ENCODE measurements around the gene GPR176.

GPR176 gene

DNA sequence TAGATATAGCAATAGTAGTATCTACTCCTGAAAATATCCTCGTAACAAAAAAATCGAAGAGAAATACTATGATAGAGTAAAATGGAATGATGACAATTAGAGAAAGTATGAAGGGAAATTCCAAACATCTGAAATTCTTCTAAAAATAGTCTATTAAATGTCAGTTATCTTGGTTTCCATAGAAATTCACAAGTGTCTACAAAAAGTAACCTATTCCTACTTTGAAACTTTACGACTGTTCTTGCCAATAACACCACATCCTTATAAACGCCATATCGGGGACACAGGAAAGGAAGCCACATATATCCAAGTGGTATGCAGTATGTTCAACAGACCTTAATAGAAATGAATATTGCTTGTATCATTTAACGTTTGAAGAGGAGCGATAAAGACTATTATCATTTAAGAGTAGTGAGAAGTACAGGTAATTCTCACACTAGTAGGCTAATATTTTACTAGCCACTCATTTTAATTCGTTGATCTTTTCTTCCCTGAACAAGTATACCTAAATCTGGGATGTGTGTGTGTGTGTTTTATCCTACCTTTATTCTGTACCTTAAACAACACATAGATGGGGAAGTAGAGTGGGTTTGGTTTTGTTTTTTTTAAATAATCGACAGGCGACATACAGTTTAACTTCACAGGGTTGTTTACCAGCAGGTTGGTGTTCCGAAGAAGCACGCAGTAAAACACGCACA is 1.2 kb downstream of the GPR176 start:
- TF ChIP-seq, protein P1, sequence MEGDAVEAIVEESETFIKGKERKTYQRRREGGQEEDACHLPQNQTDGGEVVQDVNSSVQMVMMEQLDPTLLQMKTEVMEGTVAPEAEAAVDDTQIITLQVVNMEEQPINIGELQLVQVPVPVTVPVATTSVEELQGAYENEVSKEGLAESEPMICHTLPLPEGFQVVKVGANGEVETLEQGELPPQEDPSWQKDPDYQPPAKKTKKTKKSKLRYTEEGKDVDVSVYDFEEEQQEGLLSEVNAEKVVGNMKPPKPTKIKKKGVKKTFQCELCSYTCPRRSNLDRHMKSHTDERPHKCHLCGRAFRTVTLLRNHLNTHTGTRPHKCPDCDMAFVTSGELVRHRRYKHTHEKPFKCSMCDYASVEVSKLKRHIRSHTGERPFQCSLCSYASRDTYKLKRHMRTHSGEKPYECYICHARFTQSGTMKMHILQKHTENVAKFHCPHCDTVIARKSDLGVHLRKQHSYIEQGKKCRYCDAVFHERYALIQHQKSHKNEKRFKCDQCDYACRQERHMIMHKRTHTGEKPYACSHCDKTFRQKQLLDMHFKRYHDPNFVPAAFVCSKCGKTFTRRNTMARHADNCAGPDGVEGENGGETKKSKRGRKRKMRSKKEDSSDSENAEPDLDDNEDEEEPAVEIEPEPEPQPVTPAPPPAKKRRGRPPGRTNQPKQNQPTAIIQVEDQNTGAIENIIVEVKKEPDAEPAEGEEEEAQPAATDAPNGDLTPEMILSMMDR (IDR thresholded peaks at IDR 0.05; ENCODE audit: insufficient read depth, low read depth, low read length, missing control alignments) = no peak

DNA sequence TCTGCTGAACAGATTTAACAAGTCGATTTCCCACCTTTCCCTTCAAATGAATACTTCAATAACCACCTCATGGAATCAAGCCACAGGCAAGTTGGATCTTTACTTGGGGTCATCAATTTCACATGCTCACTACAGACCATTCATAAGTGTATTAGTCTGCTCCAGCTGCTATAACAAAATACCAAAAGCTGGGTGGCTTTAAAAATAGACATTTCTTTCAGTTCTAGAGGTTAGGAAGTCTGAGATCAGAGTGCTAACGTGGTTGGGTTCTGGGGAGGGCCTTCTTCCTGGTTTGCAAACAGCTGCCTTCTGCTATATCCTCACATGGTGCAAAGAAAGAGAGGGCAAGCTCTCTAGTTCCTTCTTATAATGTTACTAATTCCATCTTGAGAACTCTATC is 5.1 kb downstream of the GPR176 start:
- DNase-seq (ENCODE audit: low read depth) = no peak

More for the DNA sequence above, 1.2 kb downstream of the GPR176 start:
- DNase-seq (ENCODE audit: low read depth) = no peak
- no peak overlapping the region for H3K4me3 ChIP-seq (ENCODE audit: low read depth, low read length)

DNA sequence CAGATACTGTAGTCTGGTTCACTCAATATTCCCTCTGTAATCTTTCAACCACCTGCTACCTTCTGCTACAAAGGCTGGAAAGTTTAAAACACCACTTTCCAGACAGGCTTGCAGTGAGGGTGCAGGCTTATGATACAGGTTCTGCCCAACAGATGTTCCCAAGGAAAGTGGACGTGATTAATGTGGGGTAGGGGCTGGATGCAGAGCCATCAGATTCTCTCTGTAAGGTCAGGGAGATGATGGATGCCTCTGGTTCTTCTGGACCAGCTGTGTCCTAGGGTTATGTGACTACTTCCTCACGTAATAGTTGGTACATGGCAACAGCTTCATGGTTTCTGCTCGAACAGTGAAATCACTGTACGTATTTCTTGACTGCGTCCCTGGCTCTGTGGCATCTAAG is 11.1 kb downstream of the GPR176 start:
- TF ChIP-seq, protein P1 (IDR thresholded peaks at IDR 0.05; ENCODE audit: insufficient read depth, low read depth, low read length, missing control alignments) = no peak
- H3K4me3 ChIP-seq (ENCODE audit: low read depth, low read length) = no peak overlapping the region
- DNase-seq (ENCODE audit: low read depth) = no peak

More for the DNA sequence above, 5.1 kb downstream of the GPR176 start:
- TF ChIP-seq, protein P1 (IDR thresholded peaks at IDR 0.05; ENCODE audit: insufficient read depth, low read depth, low read length, missing control alignments) = no peak
- H3K4me3 ChIP-seq (ENCODE audit: low read depth, low read length) = no peak overlapping the region

DNA sequence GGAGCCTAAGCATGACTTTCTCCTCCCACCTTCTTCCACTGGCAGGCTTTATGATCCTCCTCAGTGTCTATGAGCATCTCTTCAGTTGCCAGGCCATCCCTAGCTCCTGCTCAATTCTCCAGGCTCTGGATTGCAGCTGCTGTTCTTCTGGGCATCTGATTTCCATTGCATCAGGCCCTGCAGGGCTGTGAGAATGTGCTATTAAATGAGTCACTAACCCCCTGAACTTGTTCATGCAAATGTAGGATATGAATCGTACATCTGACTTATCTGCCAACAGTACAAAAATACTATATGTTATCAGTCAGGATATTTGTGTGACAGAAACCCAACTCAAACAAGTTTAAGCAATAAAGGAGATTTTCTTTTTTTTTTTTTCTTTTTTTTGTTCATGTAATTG is 11.9 kb downstream of the GPR176 start:
- H3K4me3 ChIP-seq (ENCODE audit: low read depth, low read length) = no peak overlapping the region
- TF ChIP-seq, protein P1 (IDR thresholded peaks at IDR 0.05; ENCODE audit: insufficient read depth, low read depth, low read length, missing control alignments) = no peak
- DNase-seq (ENCODE audit: low read depth) = no peak

DNA sequence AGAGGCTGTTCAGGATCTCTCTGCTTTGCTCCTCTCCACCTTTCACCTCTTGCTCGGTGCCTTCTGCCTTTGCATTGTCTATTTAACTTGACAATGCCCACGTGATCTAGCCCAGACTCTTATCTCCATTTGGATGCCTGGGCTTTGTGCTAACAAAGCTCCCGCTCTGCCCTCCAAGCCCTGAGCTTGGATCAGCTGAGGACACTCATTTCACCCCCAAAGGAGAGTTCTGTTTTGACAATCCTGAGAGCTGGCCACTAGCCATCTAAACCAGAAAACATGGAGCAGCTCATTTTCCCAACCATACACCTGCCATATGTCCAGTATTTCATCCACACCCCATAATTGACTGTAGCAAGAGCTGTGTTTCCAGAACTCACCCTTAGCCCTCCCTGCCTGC is 12.8 kb downstream of the GPR176 start:
- DNase-seq (ENCODE audit: low read depth) = no peak
- TF ChIP-seq, protein P1 (IDR thresholded peaks at IDR 0.05; ENCODE audit: insufficient read depth, low read depth, low read length, missing control alignments) = no peak

DNA sequence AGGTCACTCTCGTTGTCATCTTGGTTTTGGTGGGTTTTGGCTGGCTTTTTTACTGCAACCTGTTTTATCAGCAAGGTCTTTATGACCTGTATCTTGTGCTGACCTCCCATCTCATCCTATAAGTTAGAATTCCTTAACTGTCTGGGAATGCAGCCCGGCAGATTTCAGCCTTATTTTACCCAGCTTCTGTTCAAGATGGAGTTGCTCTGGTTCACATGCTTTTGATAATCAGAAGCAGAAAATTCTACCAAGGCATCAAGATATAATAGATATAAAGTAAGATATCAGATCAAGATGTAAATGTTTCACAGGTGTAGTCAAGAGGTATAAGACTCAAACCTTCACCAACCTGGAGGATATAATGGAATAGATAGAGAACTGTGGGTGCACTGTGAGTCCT is 16.0 kb downstream of the GPR176 start:
- H3K4me3 ChIP-seq (ENCODE audit: low read depth, low read length) = no peak overlapping the region
- TF ChIP-seq, protein P1 (IDR thresholded peaks at IDR 0.05; ENCODE audit: insufficient read depth, low read depth, low read length, missing control alignments) = no peak
- DNase-seq (ENCODE audit: low read depth) = no peak

More for the DNA sequence above, 12.8 kb downstream of the GPR176 start:
- H3K4me3 ChIP-seq (ENCODE audit: low read depth, low read length) = no peak overlapping the region

DNA sequence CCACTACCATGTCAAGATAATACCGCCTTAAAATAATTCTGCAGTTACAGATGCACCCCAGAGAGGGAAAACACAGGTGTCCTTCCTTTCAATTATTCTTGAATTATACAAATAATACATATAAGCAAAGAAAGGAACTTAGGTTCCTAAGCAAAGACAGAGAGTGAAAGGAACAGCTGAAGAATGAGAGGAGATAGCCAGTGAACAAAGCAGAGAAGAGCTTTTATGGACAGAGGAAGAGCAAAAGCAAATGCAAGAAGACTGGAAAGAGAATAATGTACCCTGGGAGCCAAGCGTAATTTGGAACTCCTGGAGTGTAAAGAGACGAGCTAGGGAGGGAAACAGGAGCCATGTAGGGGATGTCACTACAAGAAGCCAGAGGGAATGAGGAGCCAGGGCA is 21.7 kb downstream of the GPR176 start:
- H3K4me3 ChIP-seq (ENCODE audit: low read depth, low read length) = no peak overlapping the region
- TF ChIP-seq, protein P1 (IDR thresholded peaks at IDR 0.05; ENCODE audit: insufficient read depth, low read depth, low read length, missing control alignments) = no peak
- no peak for DNase-seq (ENCODE audit: low read depth)

Measured in GM12865 (cell line).